GM21786 (cell line): ENCODE results near the gene PDE6A.

Experiments used
- ATAC-seq: cut with Tn5 transposase; IDR thresholded peaks from one replicate; pipeline ENCODE4 v1.9.1; 2021; ENCODE audit not compliant: unreplicated experiment

PDE6A gene

DNA sequence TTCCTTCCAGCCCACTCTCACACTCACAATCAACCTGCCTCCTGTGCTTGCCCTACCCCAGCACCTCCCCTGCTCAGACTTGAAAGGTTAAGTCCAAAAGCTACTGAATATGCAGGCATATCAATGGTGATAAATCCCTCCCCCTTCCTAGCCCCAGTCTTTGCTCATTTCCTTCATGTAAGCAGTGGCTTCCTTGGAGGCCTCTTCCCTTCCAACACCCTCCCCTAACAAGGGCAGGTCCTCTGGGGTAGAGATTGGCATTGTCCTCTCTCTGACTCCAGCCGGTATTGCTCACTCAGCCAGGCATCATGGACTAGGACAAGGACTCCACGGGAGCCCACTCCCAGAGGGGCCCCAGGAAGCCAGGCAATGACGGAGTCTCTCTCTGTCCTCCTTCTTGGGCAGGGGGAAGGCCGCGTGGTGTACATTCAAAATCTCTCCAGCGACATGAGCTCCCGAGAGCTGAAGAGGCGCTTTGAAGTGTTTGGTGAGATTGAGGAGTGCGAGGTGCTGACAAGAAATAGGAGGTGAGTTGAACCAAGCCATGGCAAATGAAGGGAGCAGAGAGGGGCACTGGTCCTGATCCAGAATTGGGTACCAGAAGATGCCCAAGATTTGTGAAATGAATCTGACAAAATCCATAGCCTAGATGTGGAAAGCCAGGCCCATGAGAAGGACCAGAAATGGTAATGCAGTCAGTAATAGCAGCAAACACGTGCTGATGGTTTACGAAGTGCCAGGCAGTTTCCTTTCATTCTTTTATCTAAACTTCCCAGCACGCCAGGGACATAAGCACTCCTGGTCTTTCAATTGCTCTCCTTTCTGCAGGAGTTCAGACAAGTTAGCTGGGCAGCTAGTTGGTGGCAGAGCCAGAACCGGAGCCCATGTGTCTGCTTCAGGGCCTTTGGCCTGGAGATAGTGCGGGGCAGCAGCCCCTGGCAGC is 102.5 kb downstream of the PDE6A start:
- no peak for ATAC-seq

- no peak for ATAC-seq
Measured at GRCh38 chr5:149840226-149840825, 104.3 kb downstream of the PDE6A start.

DNA sequence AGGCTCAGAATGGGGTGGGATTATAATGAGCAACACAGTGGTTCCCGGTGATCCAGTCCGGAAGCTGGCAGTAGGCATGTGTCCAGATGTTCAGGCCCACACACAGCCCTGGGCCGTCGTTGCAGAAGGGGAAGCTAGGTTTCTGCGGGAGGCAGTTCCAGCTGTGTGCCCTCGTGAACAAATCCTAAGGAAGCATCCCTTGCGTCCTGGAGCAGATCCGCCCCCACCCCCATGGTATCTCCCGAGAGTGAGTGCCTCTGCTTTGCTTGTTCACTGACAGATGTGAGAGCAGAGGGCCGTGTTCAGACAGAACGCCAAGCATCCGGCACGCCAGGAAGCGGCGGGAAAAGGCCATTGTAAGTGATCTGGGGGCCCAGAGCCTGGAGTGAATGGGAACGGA is 104.8 kb downstream of the PDE6A start:
- no peak for ATAC-seq

GRCh38 chr5:149838881-149839739 is 105.5 kb downstream of the PDE6A start:
- no peak for ATAC-seq

- ATAC-seq = no peak
Measured at GRCh38 chr5:149837680-149838269, 106.8 kb downstream of the PDE6A start.

DNA sequence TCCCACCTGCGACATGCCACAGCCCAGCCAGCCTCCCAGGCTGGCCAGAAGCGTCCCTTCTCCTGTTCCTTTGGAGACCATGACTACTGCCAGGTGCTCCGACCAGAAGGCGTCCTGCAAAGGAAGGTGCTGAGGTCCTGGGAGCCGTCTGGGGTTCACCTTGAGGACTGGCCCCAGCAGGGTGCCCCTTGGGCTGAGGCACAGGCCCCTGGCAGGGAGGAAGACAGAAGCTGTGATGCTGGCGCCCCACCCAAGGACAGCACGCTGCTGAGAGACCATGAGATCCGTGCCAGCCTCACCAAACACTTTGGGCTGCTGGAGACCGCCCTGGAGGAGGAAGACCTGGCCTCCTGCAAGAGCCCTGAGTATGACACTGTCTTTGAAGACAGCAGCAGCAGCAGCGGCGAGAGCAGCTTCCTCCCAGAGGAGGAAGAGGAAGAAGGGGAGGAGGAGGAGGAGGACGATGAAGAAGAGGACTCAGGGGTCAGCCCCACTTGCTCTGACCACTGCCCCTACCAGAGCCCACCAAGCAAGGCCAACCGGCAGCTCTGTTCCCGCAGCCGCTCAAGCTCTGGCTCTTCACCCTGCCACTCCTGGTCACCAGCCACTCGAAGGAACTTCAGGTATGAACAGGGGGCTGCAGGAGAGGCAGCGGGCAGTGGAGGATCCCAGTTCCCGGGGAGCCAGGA is 108.0 kb downstream of the PDE6A start:
- ATAC-seq = no peak

GRCh38 chr5:149834246-149834855 is 110.2 kb downstream of the PDE6A start:
- no peak for ATAC-seq

GRCh38 chr5:149833116-149833827 is 111.3 kb downstream of the PDE6A start:
- no peak for ATAC-seq

- no peak for ATAC-seq
Measured at GRCh38 chr5:149832636-149833035, 112.0 kb downstream of the PDE6A start.

DNA sequence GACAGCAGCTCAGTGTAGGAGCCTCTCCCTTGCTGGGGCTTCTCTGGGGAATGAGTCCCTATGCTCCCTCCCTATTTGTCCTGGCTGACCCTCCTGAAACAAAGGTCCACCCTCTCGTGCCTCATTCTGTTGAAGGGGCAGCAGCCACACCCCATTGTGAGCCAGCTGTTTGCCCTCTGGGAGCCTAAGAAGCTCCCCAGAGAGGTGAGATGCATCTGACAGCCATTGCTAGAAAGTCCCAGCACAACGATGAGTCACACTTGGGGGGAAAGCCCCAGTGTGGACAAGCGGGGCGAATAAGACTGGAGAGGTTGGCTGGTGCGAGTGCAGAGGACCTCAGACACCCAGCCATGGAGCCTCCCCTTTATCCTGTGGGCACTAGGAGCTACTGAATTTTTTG is 113.1 kb downstream of the PDE6A start:
- ATAC-seq = peak; percentile 90

- no peak for ATAC-seq
Measured at GRCh38 chr5:149830579-149830978, 114.0 kb downstream of the PDE6A start.

DNA sequence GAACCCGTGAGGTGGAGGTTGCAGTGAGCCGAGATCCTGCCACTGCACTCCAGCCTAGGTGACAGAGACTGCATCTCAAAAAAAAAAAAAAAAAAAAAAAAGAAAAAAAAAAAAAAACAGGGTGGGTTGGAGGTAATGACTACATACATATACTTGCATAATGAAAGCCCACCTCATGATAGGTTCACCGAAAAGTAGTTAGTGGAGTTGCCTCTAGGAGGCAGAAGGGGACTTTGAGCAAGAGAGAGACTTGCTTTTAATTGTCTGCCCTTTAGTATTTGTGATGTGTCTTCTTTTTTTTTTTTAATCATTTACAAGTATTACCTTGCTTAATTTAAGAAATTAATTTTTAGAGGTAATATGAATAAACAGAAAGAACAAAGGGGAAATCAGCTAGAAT is 114.6 kb downstream of the PDE6A start:
- ATAC-seq = no peak

DNA sequence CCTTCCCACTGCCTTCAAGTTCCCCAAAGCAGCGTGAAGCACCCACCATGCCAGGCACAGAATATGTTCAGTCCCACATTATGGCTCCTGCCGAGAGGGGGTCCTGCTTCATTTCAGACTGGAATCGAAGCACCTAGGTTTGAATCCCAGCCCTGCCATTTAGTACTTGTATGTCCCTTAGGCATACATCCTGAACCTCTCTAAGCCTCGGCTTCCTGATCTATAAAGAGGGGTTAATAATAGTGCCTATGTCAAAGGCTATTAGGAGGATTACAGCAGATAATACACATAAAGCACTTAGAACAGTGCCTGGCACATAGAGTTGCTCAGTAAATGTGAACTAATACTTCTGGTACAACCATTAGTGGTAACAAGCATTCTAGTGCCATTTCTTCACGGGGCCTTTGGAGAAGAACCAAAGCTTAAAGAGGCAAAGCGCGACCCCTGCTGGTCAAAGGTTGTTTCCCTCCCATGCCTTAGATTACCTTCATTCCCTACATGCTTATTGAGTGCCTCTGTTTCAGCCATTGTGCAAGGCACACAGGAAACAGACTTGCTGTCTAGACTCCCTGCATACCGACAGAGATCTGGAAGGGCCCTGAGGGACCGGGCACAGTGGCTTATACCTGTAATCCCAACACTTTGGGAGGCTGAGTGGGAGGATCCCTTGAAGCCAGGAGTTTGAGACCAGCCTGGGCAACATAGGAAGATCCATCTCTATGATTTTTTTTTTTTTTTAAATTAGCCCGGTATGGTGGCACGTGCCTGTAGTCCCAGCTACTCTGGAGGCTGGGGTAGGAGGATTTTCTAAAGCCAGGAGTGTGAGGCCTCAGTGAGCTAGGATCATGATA is 116.2 kb downstream of the PDE6A start:
- ATAC-seq = peak; percentile 55

DNA sequence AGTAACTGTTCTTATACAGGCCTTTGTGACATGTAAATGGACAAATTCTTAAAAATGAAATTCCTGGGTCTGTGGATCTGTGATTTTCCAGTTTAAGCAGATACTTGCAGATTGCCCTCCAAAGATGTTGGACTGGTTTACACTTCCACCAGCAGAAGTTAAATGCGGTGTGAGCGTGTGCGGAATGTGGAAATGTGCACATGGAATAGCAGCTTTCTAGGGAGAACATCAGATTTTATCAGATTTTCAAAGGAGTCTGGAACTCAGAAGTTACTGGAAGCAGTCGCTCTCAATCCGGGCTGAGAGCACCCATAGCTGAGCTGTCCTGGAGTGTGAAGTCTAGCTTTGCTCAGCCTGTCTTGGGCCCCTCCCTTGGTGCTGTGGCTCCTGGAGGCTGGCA is 117.0 kb downstream of the PDE6A start:
- ATAC-seq = no peak

DNA sequence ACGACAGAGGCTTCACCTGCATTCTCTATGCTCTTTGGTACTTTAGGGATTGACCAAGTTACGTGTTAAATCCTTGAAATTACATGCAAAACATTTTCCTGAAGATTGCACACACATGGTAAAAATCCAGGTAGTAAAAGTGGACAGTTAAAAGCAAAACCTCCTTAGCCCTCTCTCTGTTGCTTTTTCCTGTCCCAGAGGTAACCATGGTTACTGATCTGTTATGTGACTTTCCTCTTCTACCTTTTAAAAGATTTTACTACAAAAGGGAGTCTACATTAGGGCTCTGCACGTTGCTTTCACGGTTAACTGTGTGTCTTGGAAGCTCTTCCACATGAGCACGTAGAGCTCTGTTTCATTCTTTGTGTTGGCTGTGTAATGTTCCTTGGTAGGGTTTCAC is 117.5 kb downstream of the PDE6A start:
- no peak for ATAC-seq

- ATAC-seq = no peak
Measured at GRCh38 chr5:149826574-149826973, 118.0 kb downstream of the PDE6A start.

- no peak for ATAC-seq
Measured at GRCh38 chr5:149824846-149825245, 119.7 kb downstream of the PDE6A start.

DNA sequence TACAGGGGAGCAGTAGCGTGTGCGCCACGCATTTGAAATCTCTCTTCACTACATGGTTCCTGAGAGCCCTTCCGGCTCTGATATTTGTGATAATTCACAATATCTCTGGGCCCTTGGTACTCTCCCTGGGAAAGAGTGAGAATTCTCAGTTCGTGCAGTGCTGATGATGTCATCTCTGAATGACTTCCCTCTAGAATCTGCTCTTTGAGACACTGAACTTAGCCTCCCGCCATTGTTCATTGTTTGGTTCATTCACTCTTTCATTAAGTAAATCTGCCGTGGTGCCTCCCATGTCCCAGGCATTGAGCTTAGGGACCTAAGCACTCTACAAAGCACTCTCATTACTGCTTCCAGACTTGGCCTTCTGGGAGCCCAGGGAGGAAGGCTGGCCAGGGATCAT is 120.5 kb downstream of the PDE6A start:
- ATAC-seq = no peak

GRCh38 chr5:149823375-149823774 is 121.2 kb downstream of the PDE6A start:
- ATAC-seq = no peak
